SU-DHL-6 (cell line): ENCODE measurements around the gene BID.

ENCODE experiments used
- CTCF ChIP-seq: fragments of 200-600 bp; sonication (generic); IDR thresholded peaks from one replicate; pipeline ENCODE4 v1.5.1; 2017; ENCODE audit warnings: antibody characterized with exemption, mild to moderate bottlenecking, low read length, moderate library complexity; ENCODE audit not compliant: insufficient read depth, poor library complexity, severe bottlenecking
- EZH2phosphoT487 ChIP-seq: fragments of 200-600 bp; sonication (generic), shearing (Covaris generic); conservative IDR thresholded peaks from 2 replicates; pipeline ENCODE4 v1.6.1; 2018; ENCODE audit warnings: mild to moderate bottlenecking, antibody characterized with exemption, low read length, moderate library complexity, mixed read lengths

GRCh38 chr22:17694193-17694592 is 80.1 kb downstream of the BID start:
- TF ChIP-seq CTCF = no peak
- no peak for TF ChIP-seq EZH2phosphoT487
